Measurements from ENCODE around the gene RPS6KA2.

DNA sequence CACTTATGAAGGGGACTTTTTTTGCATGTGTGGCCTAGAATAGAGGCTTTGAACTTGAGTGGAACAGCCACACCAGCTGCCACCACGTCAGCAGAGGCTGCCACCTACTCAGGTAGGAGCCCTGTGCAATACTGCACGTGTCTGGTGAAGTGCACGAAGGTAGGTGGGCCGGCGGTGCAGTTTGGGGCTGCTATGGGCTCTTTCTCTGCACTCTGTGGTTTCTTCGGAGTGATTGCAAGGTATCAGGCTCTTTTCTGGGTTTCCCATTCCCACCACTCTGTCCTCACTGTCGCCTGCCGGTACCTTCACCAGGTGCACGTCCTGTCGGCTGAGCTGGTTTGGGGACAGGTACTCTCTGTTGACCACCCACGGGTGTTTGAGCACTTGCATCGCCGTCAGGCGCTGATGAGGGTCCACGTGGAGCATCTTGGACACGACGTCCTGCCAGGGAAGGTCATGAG, 213.5 kb downstream of the RPS6KA2 start:
- TF ChIP-seq, protein P1, sequence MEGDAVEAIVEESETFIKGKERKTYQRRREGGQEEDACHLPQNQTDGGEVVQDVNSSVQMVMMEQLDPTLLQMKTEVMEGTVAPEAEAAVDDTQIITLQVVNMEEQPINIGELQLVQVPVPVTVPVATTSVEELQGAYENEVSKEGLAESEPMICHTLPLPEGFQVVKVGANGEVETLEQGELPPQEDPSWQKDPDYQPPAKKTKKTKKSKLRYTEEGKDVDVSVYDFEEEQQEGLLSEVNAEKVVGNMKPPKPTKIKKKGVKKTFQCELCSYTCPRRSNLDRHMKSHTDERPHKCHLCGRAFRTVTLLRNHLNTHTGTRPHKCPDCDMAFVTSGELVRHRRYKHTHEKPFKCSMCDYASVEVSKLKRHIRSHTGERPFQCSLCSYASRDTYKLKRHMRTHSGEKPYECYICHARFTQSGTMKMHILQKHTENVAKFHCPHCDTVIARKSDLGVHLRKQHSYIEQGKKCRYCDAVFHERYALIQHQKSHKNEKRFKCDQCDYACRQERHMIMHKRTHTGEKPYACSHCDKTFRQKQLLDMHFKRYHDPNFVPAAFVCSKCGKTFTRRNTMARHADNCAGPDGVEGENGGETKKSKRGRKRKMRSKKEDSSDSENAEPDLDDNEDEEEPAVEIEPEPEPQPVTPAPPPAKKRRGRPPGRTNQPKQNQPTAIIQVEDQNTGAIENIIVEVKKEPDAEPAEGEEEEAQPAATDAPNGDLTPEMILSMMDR (IDR thresholded peaks at IDR 0.05), result no peak
- no peak for TF ChIP-seq POLR2AphosphoS5 (IDR thresholded peaks at IDR 0.05)

All from breast epithelium (tissue), 3 donors.